Uterus (tissue), 2 donors: ENCODE results near the gene RCAN1.

ENCODE experiments used
- POLR2A ChIP-seq, 2 donors: fragments of 450-650 bp; IDR thresholded peaks; one replicate each; pipeline ENCODE4 v1.6.1; 2016; ENCODE audit warnings: antibody characterized with exemption in 2 of 2, mild to moderate bottlenecking in 1 of 2, moderate library complexity in 1 of 2
- TF ChIP-seq, protein P1 (sequence below), 4 experiments: fragments of 200-600 bp in 2 of 4; fragments of 450-650 bp in 2 of 4; sonication (generic) in 2 of 4; IDR thresholded peaks; one replicate each; pipeline ENCODE4 v1.5.1; 2016 to 2019; ENCODE audit warnings: antibody characterized with exemption in 4 of 4, mild to moderate bottlenecking in 2 of 4, moderate library complexity in 1 of 4

DNA sequence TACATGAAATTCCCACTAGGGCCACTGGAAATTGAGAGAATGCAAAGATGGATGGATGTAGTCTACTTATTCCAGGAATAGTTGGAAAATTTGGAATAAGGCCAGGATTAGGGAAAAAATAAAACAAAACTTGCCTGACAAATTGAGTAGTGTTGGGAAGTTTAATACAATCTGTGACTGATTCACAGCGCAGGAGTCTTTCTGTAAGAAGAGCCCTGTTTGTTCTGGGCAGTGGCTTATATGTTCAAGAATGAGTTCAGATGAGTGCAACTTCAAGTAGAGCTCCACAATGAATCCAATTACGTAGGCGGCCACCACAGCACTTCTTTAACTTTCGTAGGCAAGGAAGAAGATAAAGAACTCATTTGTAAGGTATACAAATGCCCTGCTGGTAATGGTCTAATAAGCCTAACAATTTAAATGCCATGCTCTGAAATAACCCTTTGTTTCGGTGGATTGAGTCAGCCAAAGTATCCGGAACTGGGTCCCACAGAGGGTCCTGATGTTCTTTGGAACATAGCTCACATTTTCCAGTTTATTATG is 55.8 kb downstream of the RCAN1 start:
- TF ChIP-seq, protein P1, sequence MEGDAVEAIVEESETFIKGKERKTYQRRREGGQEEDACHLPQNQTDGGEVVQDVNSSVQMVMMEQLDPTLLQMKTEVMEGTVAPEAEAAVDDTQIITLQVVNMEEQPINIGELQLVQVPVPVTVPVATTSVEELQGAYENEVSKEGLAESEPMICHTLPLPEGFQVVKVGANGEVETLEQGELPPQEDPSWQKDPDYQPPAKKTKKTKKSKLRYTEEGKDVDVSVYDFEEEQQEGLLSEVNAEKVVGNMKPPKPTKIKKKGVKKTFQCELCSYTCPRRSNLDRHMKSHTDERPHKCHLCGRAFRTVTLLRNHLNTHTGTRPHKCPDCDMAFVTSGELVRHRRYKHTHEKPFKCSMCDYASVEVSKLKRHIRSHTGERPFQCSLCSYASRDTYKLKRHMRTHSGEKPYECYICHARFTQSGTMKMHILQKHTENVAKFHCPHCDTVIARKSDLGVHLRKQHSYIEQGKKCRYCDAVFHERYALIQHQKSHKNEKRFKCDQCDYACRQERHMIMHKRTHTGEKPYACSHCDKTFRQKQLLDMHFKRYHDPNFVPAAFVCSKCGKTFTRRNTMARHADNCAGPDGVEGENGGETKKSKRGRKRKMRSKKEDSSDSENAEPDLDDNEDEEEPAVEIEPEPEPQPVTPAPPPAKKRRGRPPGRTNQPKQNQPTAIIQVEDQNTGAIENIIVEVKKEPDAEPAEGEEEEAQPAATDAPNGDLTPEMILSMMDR (IDR thresholded peaks at IDR 0.05): no peak
- no peak for TF ChIP-seq POLR2A (IDR thresholded peaks at IDR 0.05)
